Measurements from ENCODE around the gene DNAAF5. TPM values are rescaled to one million over a fixed set of nuclear protein-coding genes. Genes with fewer than 3 reads are reported as not detected.

DNAAF5 gene
- total RNA-seq, 4 donors from 2014 or later, result 19.0 to 25.3 (median 24.1) TPM

- no peak for DNase-seq (ENCODE audit: low spot score in 2 of 2)
- intact Hi-C loops (cut with DNase I; ENCODE audit: low total_unique reads), result loop anchor here (2.0 kb wide), 1 partner anchor 454 kb away; no protein-coding TSS in a partner anchor
- WGBS, 2 donors, result 91 to 96% methylated on average over 10 of the region's 10 CpGs
- no peak overlapping the region for H3K4me3 ChIP-seq (ENCODE audit: low read depth, poor library complexity, severe bottlenecking)
- TF ChIP-seq CTCF (IDR thresholded peaks at IDR 0.05) (no peak), POLR2A (IDR thresholded peaks at IDR 0.05) (no peak)
These were observed 49.9 kb downstream of the DNAAF5 start for GRCh38 chr7:776381-776780.

DNA sequence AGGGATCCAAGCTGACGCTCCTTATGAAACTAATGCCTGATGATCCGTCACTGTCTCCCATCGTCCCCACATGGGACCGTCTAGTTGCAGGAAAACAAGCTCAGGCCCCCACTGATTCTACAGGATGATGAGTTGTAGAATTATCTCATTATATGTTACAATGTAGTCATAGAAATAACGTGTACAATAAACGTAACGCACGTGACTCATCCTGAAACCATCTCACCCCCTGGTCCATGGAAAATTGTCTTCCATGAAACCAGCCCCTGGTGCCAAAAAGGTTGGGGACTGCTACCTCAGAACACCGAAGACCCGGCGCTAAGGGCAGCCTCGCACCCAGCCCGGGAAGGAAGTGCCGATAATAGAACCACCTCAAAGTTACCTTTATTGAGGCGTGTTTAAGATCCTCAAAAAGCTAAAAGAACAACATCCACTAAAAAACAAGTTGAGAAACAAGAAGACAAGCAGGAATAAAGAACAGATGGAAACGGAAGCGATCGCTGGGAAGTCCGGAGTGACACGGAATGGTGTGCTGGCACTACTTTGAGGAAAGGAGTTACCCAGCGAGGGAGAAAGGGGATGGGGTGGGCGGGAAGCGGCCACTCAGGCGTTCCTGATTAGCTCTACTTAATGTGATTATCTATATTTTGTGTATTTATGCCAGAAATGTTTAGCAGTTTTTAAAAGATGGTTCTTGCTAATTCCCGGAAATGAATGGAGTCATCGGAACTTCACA is 50.7 kb downstream of the DNAAF5 start:
- H3K4me3 ChIP-seq (ENCODE audit: low read depth, poor library complexity, severe bottlenecking), result no peak overlapping the region
- WGBS, 2 donors, result 83 to 88% methylated on average over 26 of the region's 26 CpGs
- TF ChIP-seq CTCF (IDR thresholded peaks at IDR 0.05) (no peak), POLR2A (IDR thresholded peaks at IDR 0.05) (no peak)
- no peak for DNase-seq (ENCODE audit: low spot score in 2 of 2)
- intact Hi-C loops (cut with DNase I; ENCODE audit: low total_unique reads), result loop anchor here (2.0 kb wide), 1 partner anchor 454 kb away; no protein-coding TSS in a partner anchor

DNA sequence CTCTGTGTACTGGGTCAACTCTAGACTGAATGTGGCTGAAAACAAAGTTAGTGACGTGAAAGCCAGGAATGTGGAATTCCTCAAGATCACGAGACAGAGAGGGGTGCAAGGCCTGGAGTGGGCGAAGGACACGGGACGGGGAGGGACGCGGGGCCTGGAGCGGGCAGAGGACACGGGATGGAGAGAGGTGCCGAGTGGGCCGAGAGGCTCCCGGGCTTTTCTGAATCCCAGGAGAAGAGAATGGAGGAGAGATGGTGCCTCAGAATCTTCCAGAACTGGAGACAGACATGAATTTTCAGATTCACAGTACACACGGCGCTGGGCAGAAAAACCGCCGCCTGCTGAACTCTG is 51.2 kb downstream of the DNAAF5 start:
- WGBS, 2 donors, result 85 to 91% methylated on average over 16 of the region's 16 CpGs

GRCh38 chr7:778271-778967 is 51.9 kb downstream of the DNAAF5 start:
- H3K4me3 ChIP-seq (ENCODE audit: low read depth, poor library complexity, severe bottlenecking), result no peak overlapping the region
- intact Hi-C loops (cut with DNase I; ENCODE audit: low total_unique reads), result no loop called here
- DNase-seq (ENCODE audit: low spot score in 2 of 2), result no peak
- 85 to 87% methylated on average over 10 to 23 of the region's 23 CpGs for WGBS, 2 donors
- TF ChIP-seq POLR2A (IDR thresholded peaks at IDR 0.05) (no peak), CTCF (IDR thresholded peaks at IDR 0.05) (no peak)

More for the DNA sequence above, 51.2 kb downstream of the DNAAF5 start:
- DNase-seq (ENCODE audit: low spot score in 2 of 2), result no peak
- TF ChIP-seq POLR2A (IDR thresholded peaks at IDR 0.05), result no peak
- TF ChIP-seq CTCF (IDR thresholded peaks at IDR 0.05), result no peak
- intact Hi-C loops (cut with DNase I; ENCODE audit: low total_unique reads), result loop anchor here (2.0 kb wide), 1 partner anchor 455 kb away; no protein-coding TSS in a partner anchor
- H3K4me3 ChIP-seq (ENCODE audit: low read depth, poor library complexity, severe bottlenecking), result no peak overlapping the region

GRCh38 chr7:778968-779451 is 52.5 kb downstream of the DNAAF5 start:
- intact Hi-C loops (cut with DNase I; ENCODE audit: low total_unique reads), result no loop called here
- no peak for DNase-seq (ENCODE audit: low spot score in 2 of 2)
- no peak for TF ChIP-seq POLR2A (IDR thresholded peaks at IDR 0.05)
- no peak for TF ChIP-seq CTCF (IDR thresholded peaks at IDR 0.05)
- 20 to 26% methylated on average over 15 of the region's 15 CpGs for WGBS, 2 donors
- no peak overlapping the region for H3K4me3 ChIP-seq (ENCODE audit: low read depth, poor library complexity, severe bottlenecking)

All from lower leg skin (tissue), 4 donors.